HG03342 (cell line): ENCODE data around the gene INTS6.

Source experiments
- ATAC-seq: cut with Tn5 transposase; IDR thresholded peaks from one replicate; pipeline ENCODE4 v1.9.1; 2021; ENCODE audit warnings: mild to moderate bottlenecking, moderate library complexity; ENCODE audit not compliant: unreplicated experiment

Gene INTS6

DNA sequence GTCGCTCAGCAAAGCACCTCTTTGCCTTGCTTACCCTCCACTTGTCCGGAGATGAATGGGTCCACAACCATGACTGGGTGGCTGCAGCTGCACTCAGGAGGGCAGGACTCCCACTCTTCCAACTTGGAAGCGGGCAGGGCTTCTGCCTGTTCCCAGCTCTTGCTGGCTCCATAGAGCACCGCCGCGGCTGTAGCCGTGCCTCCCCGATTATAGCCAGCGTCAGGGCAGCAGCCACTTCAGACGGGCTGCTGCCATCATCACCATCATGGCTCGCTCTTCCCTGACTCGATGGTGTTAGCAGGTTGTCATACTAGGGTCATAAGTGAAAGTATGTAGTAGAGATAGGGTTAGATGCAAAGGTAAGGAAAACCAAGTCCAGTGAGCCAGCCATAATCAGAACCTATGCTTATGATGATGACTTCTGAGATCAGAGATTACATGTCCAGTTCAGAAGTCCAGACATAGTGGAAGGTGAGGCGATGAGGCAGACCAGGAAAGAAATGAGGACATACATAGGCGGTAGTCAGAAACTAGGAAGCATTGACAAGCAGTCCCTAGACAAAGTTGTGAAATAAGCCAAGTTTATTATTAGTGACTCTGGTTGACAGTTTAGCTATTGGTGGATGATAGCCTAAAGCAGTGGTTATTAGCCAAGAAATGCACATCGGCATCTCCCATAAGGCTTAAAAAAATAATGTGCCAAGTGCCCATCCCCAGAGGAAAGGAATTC, 4.4 kb upstream of the INTS6 start:
- ATAC-seq: no peak

DNA sequence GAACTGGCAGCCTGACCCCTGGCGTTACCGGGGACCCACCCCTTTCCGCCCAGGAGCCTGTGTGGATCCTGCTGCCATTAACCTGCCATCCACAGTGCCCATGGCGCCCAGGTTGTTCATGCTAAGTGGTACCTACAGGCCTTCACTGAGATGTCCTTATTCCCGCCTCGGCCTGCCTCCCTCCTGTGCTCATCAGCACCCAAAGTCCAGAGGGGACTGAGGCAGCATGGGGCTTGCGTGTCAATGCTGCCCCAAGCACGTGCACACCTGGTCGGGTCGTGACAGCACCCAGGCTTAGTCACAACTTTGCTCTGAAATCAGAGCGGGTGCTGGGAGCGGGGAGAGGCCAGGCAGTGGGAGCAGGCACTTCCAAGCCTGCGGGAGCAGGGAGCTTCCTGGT, 3.7 kb upstream of the INTS6 start:
- ATAC-seq: no peak

DNA sequence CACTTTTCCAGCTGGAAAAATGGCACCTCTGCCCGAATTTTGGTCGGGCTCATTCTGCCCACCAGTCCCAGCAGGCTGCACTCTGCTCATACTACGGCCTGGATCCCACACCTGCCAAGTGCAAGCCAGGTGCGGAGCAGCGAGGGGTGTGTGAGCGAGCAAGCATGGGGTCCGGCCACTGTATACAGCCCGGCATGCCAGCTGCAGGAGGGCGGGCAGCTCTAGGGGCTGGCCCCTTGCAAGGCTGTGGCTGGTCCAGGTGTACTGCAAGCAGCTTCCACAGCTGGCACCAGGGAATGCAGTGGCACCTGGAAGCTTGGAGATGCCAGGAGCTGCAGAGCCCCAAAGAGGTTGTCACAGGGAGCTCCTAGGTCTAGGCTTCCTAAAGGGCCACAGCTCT, 2.7 kb upstream of the INTS6 start:
- ATAC-seq: no peak

DNA sequence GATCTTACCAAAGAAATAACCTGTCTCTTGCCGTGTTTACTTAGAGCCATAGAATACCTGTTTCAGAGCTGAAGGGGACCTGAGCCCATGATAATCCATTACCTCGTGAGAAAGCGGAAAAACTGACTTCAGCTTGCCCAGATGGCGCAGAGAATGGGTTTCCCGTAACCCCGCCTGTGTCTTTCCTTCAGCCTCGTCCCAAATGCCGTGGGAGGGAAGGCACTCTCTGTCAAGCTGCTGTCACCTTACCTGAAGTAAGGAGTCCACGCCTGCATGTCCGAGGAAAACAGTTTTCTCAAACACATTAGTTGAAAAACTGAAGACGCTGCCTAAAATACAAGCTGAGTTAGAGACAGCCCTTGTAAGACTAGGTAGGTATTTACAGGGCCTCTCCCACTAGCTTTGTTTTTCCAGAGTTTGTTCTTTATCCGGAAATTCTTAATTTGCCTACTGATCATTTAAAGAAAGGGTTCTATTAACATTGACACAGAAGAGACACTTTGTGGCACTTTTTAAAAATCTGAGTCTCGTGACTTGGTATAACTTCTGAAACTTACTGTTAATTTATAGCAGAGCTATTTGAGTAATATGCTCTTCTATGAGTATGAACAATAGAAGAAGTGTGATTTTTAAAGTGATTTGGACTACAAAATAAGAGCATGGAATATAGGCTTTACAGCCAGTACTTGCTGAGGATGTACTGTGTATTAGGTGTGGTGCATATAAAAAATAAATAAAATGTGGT, 1.3 kb upstream of the INTS6 start:
- ATAC-seq: no peak

DNA sequence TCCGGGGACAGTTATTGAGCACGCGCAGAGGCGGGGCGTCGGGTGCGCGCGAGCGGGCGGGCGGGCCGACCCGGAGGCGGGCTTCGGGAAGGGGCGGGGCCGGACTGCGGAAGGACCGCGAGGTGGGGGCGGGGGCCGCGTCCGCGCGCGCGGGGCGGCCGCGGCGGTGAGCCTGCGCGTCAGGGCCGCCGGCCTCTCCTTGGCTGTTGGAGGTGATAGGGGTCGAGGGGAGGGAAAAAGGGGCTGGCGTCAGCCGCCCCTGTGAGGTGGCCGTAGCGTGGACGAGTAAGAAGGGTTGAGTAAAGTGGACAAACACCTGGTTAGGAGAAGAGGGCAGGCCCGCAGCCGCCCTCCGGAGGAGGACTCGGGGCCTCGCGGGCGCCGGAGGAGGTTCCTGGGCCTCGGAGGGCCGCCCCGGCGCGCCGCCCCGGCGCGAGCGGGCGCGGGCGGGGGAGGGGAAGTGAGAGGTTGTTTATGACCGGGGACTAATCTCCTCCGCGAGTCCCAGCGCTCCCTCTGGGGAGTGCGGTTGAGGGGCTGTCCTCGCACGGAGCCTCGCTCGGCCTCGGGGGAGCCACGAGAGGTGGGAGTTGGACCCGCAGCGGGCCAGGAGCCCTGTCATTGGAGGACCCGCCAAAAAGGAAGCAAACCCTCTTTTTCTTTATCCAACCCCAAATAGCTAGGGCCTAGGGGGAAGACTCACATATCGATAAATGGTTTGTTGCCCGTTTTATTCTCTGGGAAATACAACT, 547 bp upstream of the INTS6 start:
- peak; percentile 40 for ATAC-seq

DNA sequence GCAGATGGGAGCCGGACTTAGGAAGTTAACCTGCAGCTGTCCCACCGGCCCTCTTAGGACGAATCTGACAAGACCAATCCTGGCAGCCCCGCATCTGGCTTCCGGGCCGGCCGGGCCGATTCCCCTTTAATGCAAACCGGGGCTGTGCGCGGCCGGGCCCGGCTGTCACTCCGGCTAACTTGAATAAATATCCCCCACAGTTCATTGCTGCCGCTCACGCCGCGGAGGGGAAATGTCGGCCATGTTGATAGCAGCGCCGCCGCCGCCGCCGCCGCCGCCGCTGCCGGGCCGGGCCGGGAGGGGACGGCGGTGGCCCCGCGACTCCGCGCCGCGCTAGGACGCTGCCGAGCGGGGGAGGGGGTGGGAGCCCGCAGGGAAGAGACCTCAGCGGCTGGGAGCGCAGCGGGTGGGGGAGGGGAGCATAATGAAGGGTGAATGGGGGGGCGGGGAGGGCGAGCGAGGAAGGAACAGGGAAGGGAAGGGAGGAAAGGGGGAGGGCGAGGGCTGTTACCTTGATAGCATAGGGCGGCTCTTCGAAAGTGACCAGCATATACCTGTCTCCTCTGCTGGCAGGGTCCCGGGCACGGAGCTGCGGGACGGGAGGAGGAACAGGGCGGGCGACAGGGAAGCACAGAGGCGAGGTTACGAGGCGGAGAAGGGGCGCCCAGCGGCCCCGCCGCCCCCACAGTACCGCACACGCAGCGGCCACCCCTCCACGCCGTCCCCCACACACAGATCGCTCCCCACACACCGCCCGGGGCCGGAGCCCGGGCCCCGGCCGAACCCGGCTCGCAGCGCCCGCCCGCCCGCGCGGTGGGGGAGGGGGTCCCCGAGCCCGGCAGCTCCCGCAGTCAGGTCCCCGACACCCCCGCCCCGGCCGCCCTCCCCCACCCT, 1.1 kb downstream of the INTS6 start:
- ATAC-seq: peak; percentile 37

DNA sequence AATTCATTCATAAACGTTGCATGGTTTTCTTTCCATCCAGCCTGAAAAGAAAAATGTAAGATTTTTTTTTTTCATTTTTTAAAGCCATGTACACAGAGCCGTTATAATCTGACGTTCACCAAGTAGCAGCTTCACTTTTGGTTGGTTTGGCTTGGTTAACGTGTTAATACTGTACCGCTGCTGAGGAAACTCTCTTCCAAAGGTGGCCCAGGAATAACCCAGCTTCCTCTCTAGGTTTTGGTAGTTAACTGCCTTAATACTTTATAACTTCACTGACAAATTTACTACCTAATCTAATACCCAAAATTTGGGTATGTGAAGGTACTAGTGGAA, 1.7 kb downstream of the INTS6 start:
- no peak for ATAC-seq

DNA sequence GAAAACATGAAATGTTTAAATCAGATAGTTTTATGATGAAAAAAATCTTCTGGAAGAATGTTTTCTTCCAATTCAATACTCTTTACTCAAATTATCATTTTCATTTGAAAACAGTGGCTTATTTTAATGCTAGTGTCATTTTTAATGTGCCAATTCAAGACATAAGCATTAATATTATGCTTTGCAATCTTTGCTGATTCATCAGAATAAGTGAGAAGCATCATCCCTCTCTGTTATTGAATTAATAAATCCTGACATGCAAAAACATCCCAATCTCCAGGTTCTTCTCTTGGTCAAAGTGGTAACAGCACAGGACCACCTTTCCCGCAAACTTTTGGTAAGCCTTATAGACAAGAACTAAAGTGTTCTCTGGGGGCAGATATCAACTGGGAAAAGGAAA, 3.8 kb downstream of the INTS6 start:
- ATAC-seq: no peak

DNA sequence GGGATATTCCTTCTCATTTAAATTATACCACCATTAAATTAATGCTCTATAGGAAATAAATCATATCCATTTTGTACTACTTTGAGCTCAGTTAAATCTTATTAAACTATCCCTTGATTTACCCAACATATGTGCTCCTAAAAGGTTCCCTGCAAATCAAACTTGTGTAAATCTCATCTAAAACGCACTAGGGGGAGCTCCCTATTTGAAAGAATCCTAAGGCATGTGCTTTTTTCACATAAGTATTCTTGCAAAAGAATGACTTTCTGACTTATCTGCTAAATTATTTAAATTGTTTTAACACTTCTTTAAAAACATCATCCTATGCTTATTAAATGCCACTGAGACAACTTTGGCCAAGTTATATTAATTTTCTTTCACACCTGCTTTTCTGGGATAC, 7.9 kb downstream of the INTS6 start:
- ATAC-seq: no peak

DNA sequence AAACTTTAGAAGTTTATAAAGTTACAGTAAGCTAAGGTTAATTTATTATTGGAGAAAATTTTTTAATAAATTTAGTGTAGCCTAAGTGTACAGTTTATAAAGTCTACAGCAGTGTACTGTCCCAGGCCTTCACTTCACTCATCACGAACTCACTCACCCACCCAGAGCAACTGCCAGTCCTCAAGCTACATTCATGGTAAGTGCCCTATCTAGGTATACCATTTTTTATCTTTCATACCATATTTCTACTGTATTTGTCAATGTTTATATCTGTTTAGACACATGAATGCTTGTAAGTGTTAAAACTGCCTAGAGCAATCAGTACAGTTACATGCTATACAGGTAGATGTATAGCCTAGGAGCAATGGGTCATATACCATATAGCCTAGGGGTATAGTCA, 12.5 kb downstream of the INTS6 start:
- ATAC-seq: no peak

DNA sequence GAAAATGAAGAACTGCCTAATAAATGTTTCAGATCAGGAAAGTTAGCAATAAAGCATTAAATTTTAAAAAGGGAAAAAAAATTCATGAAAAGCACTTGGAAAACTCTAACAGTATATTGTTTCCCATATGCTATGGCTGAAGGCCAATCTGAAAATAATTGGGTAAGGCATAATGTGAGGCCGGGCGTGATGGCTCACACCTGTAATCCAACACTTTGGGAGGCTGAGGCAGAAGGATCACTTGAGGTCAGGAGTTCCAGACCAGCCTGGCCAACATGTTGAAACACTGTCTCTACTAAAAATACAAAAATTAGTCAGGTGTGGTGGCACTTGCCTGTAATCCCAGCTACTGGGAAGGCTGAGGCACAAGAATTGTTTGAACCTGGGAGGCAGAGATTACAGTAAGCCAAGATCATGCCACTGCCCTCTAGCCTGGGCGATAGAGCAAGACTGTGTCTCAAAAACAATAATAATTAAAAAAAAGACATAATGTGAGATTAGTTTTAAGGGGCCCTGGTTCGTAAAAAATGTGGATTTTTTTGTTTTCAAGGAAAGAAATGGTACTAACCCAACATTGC, 15.2 kb downstream of the INTS6 start:
- ATAC-seq: no peak

DNA sequence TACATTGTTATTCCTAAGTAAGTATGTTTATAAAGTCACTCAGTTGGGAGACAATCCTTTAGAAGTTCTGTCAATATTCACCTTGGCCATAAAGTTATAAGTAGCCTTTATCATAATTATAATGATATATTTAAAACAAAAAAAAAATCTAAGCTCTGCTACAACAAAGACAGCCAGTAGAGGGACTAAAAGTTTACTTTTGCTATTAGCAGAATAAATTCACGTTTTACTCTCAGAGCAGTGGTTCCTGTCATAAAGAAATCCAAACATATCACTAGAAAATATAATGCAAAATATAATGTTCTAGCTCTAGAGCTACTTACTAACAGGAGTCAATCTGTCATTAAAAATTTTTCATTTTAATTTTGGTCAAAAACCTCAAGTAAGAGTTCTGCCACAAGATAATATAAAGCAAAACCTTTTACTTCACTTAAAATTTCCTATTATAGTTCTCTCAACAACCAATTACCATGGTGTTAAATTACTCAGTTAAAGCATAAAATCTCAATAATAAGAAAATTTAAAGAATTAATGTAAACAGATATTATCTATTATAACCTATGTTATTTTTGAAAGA, 17.7 kb downstream of the INTS6 start:
- no peak for ATAC-seq

DNA sequence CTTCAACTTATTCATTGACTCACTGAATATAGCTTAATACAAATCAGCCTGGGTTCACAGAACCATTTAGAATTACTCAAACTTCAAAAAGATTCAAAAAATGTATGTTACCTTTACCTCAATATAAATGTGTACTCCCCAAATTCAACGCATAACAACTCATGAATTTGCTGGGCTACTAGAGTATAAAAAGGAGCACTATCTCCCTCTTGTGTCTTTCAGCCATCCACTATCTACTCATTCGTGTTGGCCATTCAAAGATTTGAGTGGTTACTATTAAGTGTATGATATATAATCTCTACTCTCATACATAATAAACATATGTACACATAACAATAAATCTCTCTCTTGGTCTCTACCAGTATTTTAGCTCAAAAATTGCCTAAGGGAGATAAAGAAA, 20.3 kb downstream of the INTS6 start:
- no peak for ATAC-seq

DNA sequence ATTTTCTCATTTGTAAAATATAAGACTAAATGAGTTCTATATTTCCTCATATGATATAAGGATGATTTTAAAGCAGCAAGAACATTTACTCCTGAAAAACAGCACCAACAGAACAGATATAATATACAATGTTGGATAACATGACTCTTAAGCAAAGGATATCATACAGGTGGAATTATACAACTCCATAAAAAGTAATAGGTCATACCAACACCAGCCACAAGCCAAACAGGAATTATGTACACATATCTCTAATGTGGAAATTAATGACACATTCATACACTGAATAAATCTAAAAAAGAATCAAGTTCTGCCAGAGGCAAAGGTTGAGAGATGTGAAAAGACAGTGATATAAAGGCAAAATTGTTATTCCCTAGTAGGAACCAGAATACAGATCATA, 25.9 kb downstream of the INTS6 start:
- ATAC-seq: no peak

DNA sequence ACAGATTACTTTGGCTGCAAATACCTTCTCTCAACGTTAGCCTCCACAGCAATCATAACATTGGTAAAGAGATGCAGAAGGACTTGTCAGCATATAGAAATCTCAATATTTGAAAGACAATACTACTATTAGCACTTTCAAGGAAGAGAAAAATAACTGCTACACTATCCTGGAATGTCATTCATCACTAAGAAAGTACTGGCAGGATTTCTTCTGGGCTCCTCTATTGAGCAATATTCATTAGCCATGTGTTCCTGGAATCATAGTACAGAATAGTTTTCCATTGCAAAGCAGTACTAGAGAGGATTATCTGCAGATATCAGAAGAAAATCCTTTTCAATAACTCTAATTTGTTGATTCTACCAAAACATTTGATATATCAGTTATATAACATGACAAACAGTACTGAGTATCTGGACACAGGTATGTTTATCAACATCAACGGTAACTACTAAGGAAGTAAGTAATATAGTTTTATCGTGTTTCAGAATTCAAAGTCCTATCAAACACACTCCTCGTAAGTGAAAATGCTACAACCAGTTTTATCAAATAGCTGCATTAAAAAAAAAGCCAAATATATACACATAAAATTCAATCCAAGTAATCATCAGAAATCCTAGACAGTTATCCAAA, 27.3 kb downstream of the INTS6 start:
- no peak for ATAC-seq

DNA sequence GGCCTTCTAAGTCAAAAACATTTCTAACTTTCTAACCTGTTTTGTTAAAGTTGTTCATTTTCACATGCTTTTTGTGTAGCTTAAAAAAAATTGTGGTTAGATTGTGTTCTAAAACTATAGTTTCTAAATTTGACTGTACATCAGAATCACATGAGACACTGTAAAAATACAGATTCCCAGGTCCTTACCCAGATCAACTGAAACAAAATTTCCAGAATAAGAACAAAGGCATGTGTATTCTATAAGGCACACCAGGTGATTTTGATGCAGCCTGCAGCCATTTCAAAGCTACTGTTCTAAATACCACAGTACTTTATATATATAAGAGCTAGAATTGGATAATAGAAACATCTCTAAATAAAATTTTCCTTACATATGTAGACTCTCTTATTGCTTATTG, 29.1 kb downstream of the INTS6 start:
- no peak for ATAC-seq

DNA sequence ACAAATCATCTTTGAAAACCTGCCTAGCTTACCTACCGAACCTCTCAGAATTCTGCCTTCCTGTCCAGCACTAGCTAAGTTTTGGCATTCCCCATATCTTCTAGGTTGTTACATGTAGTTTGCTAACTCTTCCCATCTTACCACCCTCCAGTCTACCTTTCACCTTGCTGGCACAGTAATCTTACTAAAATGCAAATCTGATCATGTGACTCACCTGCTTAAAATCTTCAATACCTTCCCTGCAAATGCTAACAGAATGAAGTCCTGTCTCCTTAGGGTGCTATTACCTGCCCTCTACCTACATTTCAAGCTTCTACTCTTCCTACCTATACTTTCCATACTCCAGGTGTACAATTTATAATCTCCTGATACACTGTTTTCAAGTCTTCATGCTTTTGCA, 30.4 kb downstream of the INTS6 start:
- ATAC-seq: no peak

DNA sequence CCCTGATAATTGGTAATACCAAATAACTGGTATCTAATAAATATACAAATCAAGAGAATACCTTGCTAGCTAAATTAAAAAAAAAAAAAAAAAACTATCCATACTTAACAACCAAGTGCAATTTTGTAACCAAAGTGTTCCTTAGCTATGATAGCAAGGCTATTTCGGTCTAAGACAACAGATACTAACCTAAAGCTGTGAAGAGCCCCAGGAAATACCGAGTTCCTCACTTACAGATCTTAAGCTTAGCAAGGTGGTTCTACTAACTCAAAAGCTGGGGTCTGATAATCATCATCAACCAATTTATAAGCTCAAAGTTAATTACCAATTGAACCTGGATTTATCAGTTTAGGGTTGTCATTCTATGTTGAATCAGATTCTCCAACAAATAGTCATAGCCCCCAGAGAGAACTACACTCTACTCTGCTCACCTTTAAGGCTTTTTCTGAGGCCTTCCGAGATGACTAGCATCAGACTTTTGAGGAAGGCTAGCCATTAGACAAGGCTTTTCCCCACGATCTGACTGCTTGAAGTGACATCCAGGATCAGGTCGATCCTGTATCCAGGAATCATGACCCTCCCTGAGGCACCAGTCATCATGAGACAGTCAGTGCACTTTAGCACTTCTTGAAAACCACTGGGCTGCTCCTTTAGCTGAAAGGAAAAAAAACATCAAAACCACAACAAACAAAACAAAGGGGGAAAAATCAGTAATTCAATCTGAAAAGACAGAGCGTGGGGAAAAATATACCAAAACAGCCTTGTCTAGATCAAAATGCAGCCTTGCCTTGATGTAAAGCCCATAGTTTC, 31.9 kb downstream of the INTS6 start:
- ATAC-seq: no peak

DNA sequence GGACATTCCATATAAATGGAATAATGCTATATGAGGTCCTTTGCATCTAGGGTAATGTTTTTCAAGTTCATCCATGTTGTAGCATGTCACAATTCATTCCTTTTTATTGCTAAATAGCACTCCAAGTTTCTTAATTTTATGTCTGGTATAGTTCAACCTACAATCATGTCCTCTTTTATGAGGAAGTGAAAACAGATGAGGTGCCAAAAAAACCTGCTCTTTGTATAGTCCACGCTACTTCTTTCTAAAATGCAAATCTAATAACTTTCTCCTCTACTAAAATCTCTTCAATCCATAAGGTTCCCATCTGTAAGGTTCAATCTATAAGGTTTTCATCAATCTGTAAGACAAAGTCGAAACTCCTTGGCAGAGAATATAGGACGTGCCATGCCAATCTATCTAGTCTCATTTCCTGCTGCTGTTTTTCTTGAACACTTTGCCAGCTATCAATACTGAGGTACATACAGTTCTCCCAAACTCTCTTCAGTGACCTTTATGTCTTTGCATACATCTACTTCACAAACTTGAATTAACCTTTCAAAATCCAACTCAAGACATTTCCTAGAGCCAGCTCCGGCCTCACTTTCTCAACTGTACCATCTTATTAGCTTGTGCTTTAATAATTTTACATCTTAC, 33.7 kb downstream of the INTS6 start:
- ATAC-seq: peak; percentile 52
